ENCODE data around the gene CSNK1A1. TPM values are rescaled to one million over a fixed set of nuclear protein-coding genes. Genes with fewer than 3 reads are reported as not detected.

Gene CSNK1A1
- polyA plus RNA-seq, 1 donor from 2014 or later, result 217 TPM

- Histone ChIP-seq H3K27me3 (ENCODE audit: insufficient read depth, low read depth, low read length) (no peaks in the 10 kb centered on the region), H4K20me1 (ENCODE audit: insufficient read depth) (no peaks in the 10 kb centered on the region), H3K9me2 (ENCODE audit: insufficient read depth, low read length) (no peaks in the 10 kb centered on the region), H2AFZ (ENCODE audit: low read depth, low read length) (no peak overlapping the region), H3K4me3 (ENCODE audit: low read length) (no peak overlapping the region), H3K79me2 (replicated peaks; ENCODE audit: insufficient read depth, low read length) (no peaks in the 10 kb centered on the region), H3F3A (ENCODE audit: insufficient read depth, low read length, poor library complexity, severe bottlenecking) (no peaks in the 10 kb centered on the region), H3K9ac (ENCODE audit: low read length) (no peak overlapping the region), H3K36me3 (ENCODE audit: insufficient read depth, low read length) (no peaks in the 10 kb centered on the region), H3K27ac (ENCODE audit: low read length) (no peak overlapping the region), H3K4me2 (ENCODE audit: low read length) (no peak overlapping the region), H3K9me3 (ENCODE audit: low read length) (no peaks in the 10 kb centered on the region)
- TF ChIP-seq EP300 (conservative IDR thresholded peaks at IDR 0.05; ENCODE audit: poor library complexity, severe bottlenecking) (no peak), RAD21 (conservative IDR thresholded peaks at IDR 0.05) (no peak), MXI1 (conservative IDR thresholded peaks at IDR 0.05; ENCODE audit: poor library complexity, severe bottlenecking) (no peak), REST (IDR thresholded peaks at IDR 0.05; ENCODE audit: borderline replicate concordance) (no peak), EZH2 (IDR thresholded peaks at IDR 0.05; ENCODE audit: borderline replicate concordance, insufficient read depth, low read length, poor library complexity, severe bottlenecking) (no peak), POLR2AphosphoS5 (IDR thresholded peaks at IDR 0.05) (no peak), TAF1 (IDR thresholded peaks at IDR 0.05; ENCODE audit: low read depth) (no peak), SMC3 (conservative IDR thresholded peaks at IDR 0.05; ENCODE audit: poor library complexity) (no peak)
- TF ChIP-seq, protein P1, sequence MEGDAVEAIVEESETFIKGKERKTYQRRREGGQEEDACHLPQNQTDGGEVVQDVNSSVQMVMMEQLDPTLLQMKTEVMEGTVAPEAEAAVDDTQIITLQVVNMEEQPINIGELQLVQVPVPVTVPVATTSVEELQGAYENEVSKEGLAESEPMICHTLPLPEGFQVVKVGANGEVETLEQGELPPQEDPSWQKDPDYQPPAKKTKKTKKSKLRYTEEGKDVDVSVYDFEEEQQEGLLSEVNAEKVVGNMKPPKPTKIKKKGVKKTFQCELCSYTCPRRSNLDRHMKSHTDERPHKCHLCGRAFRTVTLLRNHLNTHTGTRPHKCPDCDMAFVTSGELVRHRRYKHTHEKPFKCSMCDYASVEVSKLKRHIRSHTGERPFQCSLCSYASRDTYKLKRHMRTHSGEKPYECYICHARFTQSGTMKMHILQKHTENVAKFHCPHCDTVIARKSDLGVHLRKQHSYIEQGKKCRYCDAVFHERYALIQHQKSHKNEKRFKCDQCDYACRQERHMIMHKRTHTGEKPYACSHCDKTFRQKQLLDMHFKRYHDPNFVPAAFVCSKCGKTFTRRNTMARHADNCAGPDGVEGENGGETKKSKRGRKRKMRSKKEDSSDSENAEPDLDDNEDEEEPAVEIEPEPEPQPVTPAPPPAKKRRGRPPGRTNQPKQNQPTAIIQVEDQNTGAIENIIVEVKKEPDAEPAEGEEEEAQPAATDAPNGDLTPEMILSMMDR (IDR thresholded peaks at IDR 0.05; ENCODE audit: poor library complexity, severe bottlenecking), result no peak
These were observed 72.5 kb downstream of the CSNK1A1 start for GRCh38 chr5:149478761-149479160.

DNA sequence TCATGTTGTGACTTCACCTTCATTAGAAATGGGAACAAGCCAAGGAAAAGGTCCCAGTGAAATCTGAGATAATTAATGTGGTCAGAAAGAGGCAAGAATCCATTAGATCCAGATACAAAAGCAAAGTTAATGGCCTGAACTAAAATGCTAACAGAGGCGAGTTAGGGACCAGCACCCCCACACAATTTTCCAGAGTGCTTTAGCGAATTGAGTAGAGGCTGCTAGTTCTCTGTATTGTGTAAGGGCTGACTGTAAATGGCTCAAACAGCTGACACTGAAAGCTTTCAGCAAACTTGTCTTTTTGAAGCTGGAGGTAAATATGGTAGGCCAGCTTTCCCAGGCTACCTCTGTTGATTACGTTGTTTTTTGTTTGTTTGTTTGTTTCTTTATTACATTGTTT, 75.5 kb downstream of the CSNK1A1 start:
- TF ChIP-seq RAD21 (conservative IDR thresholded peaks at IDR 0.05) (no peak), MXI1 (conservative IDR thresholded peaks at IDR 0.05; ENCODE audit: poor library complexity, severe bottlenecking) (no peak), SMC3 (conservative IDR thresholded peaks at IDR 0.05; ENCODE audit: poor library complexity) (no peak), EP300 (conservative IDR thresholded peaks at IDR 0.05; ENCODE audit: poor library complexity, severe bottlenecking) (no peak), POLR2AphosphoS5 (IDR thresholded peaks at IDR 0.05) (no peak), REST (IDR thresholded peaks at IDR 0.05; ENCODE audit: borderline replicate concordance) (no peak), TAF1 (IDR thresholded peaks at IDR 0.05; ENCODE audit: low read depth) (no peak)
- TF ChIP-seq, protein P1 (IDR thresholded peaks at IDR 0.05; ENCODE audit: poor library complexity, severe bottlenecking), result no peak
- no peaks in the 10 kb centered on the region for H4K20me1 ChIP-seq (ENCODE audit: insufficient read depth)
- H3K9me3 ChIP-seq (ENCODE audit: low read length), result no peaks in the 10 kb centered on the region
- H3K4me2 ChIP-seq (ENCODE audit: low read length), result no peak overlapping the region
- H2AFZ ChIP-seq (ENCODE audit: low read depth, low read length), result no peak overlapping the region
- no peaks in the 10 kb centered on the region for H3K79me2 ChIP-seq (replicated peaks; ENCODE audit: insufficient read depth, low read length)
- no peaks in the 10 kb centered on the region for H3K9me2 ChIP-seq (ENCODE audit: insufficient read depth, low read length)
- H3K4me3 ChIP-seq (ENCODE audit: low read length), result no peak overlapping the region
- H3F3A ChIP-seq (ENCODE audit: insufficient read depth, low read length, poor library complexity, severe bottlenecking), result no peaks in the 10 kb centered on the region
- H3K9ac ChIP-seq (ENCODE audit: low read length), result no peak overlapping the region
- no peaks in the 10 kb centered on the region for H3K27me3 ChIP-seq (ENCODE audit: insufficient read depth, low read depth, low read length)
- H3K36me3 ChIP-seq (ENCODE audit: insufficient read depth, low read length), result no peaks in the 10 kb centered on the region
- no peak overlapping the region for H3K27ac ChIP-seq (ENCODE audit: low read length)
